ENCODE measurements around the gene TNIK. TPM values are rescaled to one million over a fixed set of nuclear protein-coding genes. Genes with fewer than 3 reads are reported as not detected.

The TNIK gene
- total and polyA plus RNA-seq, 10 of the 15 experiments (the other 5 are each of a cell fraction or from before 2014, with no cell fraction given), result 13.9 to 74.3 (median 48.2) TPM

DNA sequence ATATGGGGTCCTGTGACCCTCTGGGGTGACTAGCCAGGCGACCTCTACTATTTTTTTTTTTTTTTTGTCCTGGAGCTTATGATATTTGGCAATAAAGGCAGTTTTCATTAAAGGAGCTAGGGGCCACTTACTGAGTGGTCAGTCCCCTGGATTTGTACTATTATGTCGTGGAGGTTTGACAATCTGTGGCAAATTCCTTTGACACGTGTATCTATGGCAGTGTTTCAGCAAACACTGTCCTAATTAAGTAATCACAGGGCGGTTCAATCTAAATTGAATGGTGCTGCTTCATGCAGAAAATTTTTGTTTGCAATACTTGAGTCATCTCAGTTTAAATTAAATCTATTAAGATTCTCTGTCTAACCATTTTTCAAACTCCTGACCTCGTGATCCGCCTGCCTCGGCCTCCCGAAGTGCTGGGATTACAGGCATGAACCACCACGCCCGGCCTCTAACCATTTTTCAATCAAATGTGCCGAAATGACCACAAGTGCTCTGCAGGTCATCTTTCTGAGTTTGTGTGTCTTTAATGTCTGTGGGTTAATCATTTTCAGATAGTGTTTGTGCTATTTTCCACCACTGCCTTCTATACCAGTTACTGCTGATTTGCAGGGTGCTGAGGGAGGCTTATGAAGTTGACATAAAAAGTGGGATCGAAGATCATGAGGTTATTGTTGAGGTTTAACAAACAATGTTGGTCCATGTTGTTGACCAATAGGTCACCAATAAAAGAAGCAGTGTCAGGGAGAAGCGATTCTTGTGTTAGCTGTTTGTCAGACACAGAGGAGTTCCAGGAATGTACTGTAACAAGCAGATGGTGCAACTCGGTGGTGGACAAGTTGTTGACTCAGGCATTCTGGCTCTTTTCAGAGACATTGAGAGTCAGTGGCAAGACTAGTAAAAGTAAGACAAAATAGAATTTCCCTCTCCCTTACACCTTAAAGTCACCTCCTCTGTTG lies 415.1 kb downstream of the TNIK start:
- TF ChIP-seq BMI1 (IDR thresholded peaks at IDR 0.05; ENCODE audit: borderline replicate concordance) (no peak), WRNIP1 (IDR thresholded peaks at IDR 0.05; ENCODE audit: borderline replicate concordance, low read depth, low read length) (no peak), IKZF2 (IDR thresholded peaks at IDR 0.05) (no peak), MEF2A (IDR thresholded peaks at IDR 0.05; ENCODE audit: insufficient read depth, low read depth, low read length) (no peak), TCF12 (IDR thresholded peaks at IDR 0.05; ENCODE audit: low read depth, low read length) (no peak), EZH2 (IDR thresholded peaks at IDR 0.05; ENCODE audit: borderline replicate concordance, control insufficient read depth, low read depth, low read length) (no peak), CBFB (IDR thresholded peaks at IDR 0.05; ENCODE audit: low read depth) (no peak), HDAC2 (IDR thresholded peaks at IDR 0.05) (no peak)
- TF ChIP-seq, protein P1, sequence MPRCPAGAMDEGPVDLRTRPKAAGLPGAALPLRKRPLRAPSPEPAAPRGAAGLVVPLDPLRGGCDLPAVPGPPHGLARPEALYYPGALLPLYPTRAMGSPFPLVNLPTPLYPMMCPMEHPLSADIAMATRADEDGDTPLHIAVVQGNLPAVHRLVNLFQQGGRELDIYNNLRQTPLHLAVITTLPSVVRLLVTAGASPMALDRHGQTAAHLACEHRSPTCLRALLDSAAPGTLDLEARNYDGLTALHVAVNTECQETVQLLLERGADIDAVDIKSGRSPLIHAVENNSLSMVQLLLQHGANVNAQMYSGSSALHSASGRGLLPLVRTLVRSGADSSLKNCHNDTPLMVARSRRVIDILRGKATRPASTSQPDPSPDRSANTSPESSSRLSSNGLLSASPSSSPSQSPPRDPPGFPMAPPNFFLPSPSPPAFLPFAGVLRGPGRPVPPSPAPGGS (IDR thresholded peaks at IDR 0.05; ENCODE audit: borderline replicate concordance, insufficient read depth, low read depth, low read length, poor library complexity, severe bottlenecking), result no peak
- TF ChIP-seq, protein P2, sequence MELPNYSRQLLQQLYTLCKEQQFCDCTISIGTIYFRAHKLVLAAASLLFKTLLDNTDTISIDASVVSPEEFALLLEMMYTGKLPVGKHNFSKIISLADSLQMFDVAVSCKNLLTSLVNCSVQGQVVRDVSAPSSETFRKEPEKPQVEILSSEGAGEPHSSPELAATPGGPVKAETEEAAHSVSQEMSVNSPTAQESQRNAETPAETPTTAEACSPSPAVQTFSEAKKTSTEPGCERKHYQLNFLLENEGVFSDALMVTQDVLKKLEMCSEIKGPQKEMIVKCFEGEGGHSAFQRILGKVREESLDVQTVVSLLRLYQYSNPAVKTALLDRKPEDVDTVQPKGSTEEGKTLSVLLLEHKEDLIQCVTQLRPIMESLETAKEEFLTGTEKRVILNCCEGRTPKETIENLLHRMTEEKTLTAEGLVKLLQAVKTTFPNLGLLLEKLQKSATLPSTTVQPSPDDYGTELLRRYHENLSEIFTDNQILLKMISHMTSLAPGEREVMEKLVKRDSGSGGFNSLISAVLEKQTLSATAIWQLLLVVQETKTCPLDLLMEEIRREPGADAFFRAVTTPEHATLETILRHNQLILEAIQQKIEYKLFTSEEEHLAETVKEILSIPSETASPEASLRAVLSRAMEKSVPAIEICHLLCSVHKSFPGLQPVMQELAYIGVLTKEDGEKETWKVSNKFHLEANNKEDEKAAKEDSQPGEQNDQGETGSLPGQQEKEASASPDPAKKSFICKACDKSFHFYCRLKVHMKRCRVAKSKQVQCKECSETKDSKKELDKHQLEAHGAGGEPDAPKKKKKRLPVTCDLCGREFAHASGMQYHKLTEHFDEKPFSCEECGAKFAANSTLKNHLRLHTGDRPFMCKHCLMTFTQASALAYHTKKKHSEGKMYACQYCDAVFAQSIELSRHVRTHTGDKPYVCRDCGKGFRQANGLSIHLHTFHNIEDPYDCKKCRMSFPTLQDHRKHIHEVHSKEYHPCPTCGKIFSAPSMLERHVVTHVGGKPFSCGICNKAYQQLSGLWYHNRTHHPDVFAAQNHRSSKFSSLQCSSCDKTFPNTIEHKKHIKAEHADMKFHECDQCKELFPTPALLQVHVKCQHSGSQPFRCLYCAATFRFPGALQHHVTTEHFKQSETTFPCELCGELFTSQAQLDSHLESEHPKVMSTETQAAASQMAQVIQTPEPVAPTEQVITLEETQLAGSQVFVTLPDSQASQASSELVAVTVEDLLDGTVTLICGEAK (IDR thresholded peaks at IDR 0.05; ENCODE audit: borderline replicate concordance), result no peak
- POLR2A ChIA-PET, result no interaction called here
- Histone ChIP-seq H3K9me3 (replicated peaks; ENCODE audit: control insufficient read depth, insufficient read depth, low read length) (no peaks in the 10 kb centered on the region), H3K79me2 (ENCODE audit: control insufficient read depth, insufficient read depth, low read length) (no peaks in the 10 kb centered on the region), H3K4me1 (ENCODE audit: control insufficient read depth, insufficient read depth, low read length) (no peaks in the 10 kb centered on the region), H3K9ac (ENCODE audit: control insufficient read depth, insufficient read depth, low read length) (no peak overlapping the region), H3K4me2 (ENCODE audit: control insufficient read depth, insufficient read depth) (no peak overlapping the region), H3K36me3 (ENCODE audit: control insufficient read depth in 2 of 2, insufficient read depth in 2 of 2, low read length in 1 of 2) (no peaks in the 10 kb centered on the region), H3K4me3 (no peak overlapping the region), H3K27ac (ENCODE audit: control insufficient read depth, insufficient read depth) (no peak overlapping the region), H4K20me1 (ENCODE audit: control insufficient read depth, insufficient read depth) (no peaks in the 10 kb centered on the region), H2AFZ (ENCODE audit: control insufficient read depth, low read depth, low read length) (no peak overlapping the region), H3K27me3 (replicated peaks in 1 of 2; ENCODE audit: control insufficient read depth in 2 of 2, insufficient read depth in 2 of 2, low read length in 1 of 2) (no peaks in the 10 kb centered on the region)
- DNase-seq (ENCODE audit: low read depth, low spot score) (no peak), ATAC-seq (no peak), FAIRE-seq (no peak)
- CTCF ChIA-PET, result interaction anchor here (1.7 kb wide), 1 partner anchor 522 kb away, joined by 4 read pairs; no protein-coding TSS in a partner anchor
- RAD21 ChIA-PET (ENCODE audit: unreplicated experiment), result no interaction called here
- no TSS peak for BruUV-seq (replicated peaks)
- intact Hi-C loops (cut with micrococcal nuclease; ENCODE audit: unreplicated experiment), result loop anchor here (10.0 kb wide), 2 partner anchors 720 to 790 kb away; no protein-coding TSS in a partner anchor
- 54% methylated on average over 14 of the region's 14 CpGs for WGBS (ENCODE audit: insufficient coverage, insufficient replicate concordance, low lambda C conversion rate, missing lambda C conversion rate)
- in situ Hi-C loops (cut with MboI), result loop anchor here (5.0 kb wide), 1 partner anchor 522 kb away; no protein-coding TSS in a partner anchor
- SMC1A ChIA-PET (ENCODE audit: uncharacterized antibody, unreplicated experiment), result interaction anchor here (0.9 kb wide), 1 partner anchor 81 kb away, joined by 3 read pairs; no protein-coding TSS in a partner anchor

Measured in GM12878 (cell line).